IMR-90 (cell line): ENCODE measurements around the gene TBC1D16. TPM values are rescaled to one million over a fixed set of nuclear protein-coding genes. Genes with fewer than 3 reads are reported as not detected.

ENCODE experiments used
- ATAC-seq: fragments of 200-7000 bp; cut with Tn5 transposase; 2 replicates; pipeline ENCODE4 v1.9.1; 2020; ENCODE audit warnings: low read depth, mild to moderate bottlenecking, moderate library complexity
- BruUV-seq: library from RNA; stranded (reverse); fragments of 400-500 nt; replicated peaks from 2 replicates; lab custom pipeline; 2021; lab: Mats Ljungman, UMichigan
- CTCF ChIA-PET: fragments of 300-600 bp; formaldehyde crosslinking; extraction: SDS; loops from one replicate; lab custom pipeline; 2021; ENCODE audit warnings: antibody characterized with exemption; lab: Yijun Ruan, JAX
- POLR2A ChIA-PET: fragments of 300-600 bp; sonication (Branson Sonifier 250); formaldehyde crosslinking; loops from one replicate; lab custom pipeline; 2022; ENCODE audit warnings: antibody characterized with exemption; ENCODE audit not compliant: unreplicated experiment; lab: Charles Lee
- DNase-seq: peaks from one replicate; pipeline ENCODE4 v3.0.0; 2013
- H2AFZ ChIP-seq: replicated peaks from 2 replicates; pipeline ENCODE3; 2013; ENCODE audit warnings: low read length, mild to moderate bottlenecking; ENCODE audit not compliant: poor library complexity
- H2AK5ac ChIP-seq: 2 replicates; pipeline ENCODE4 v1.6.1; 2013; ENCODE audit warnings: low read depth, low read length, inconsistent platforms
- H2AK9ac ChIP-seq: replicated peaks from 2 replicates; pipeline ENCODE3; 2013; ENCODE audit warnings: mild to moderate bottlenecking, low read depth, low read length, moderate library complexity; ENCODE audit not compliant: poor library complexity
- H2BK120ac ChIP-seq: 2 replicates; pipeline ENCODE4 v1.6.1; 2013; ENCODE audit warnings: low read depth, low read length, inconsistent platforms
- H2BK15ac ChIP-seq: 3 replicates; pipeline ENCODE4 v1.6.1; 2013; ENCODE audit warnings: low read depth, low read length, inconsistent platforms
- H2BK20ac ChIP-seq: 2 replicates; pipeline ENCODE4 v1.6.1; 2013; ENCODE audit warnings: low read depth, mild to moderate bottlenecking, inconsistent platforms, low read length, moderate library complexity
- H2BK5ac ChIP-seq: 2 replicates; pipeline ENCODE4 v1.6.1; 2013; ENCODE audit warnings: mild to moderate bottlenecking, low read depth, low read length, inconsistent platforms; ENCODE audit not compliant: poor library complexity, severe bottlenecking
- H3K14ac ChIP-seq: replicated peaks from 2 replicates; pipeline ENCODE4 v1.6.1; 2013; ENCODE audit warnings: low read depth, low read length, inconsistent platforms
- H3K18ac ChIP-seq: 2 replicates; pipeline ENCODE4 v1.6.1; 2013; ENCODE audit warnings: low read depth, low read length, control low read depth
- H3K23ac ChIP-seq: 2 replicates; pipeline ENCODE4 v1.6.1; 2013; ENCODE audit warnings: low read depth, low read length, inconsistent platforms
- H3K27ac ChIP-seq: 2 replicates; pipeline ENCODE4 v1.5.1; 2013; ENCODE audit warnings: mild to moderate bottlenecking, control low read depth, low read length; ENCODE audit not compliant: insufficient read depth
- H3K27me3 ChIP-seq: 2 replicates; pipeline ENCODE4 v1.6.1; 2013; ENCODE audit warnings: low read length; ENCODE audit not compliant: control insufficient read depth, insufficient read depth
- H3K36me3 ChIP-seq: 2 replicates; pipeline ENCODE4 v1.6.1; 2013; ENCODE audit warnings: low read length, mixed read lengths; ENCODE audit not compliant: control insufficient read depth, insufficient read depth
- H3K4ac ChIP-seq: 2 replicates; pipeline ENCODE4 v1.6.1; 2013; ENCODE audit warnings: low read depth, low read length, inconsistent platforms
- H3K4me1 ChIP-seq: 2 replicates; pipeline ENCODE4 v1.6.1; 2013; ENCODE audit warnings: low read length, mixed read lengths; ENCODE audit not compliant: control insufficient read depth, insufficient read depth
- H3K4me2 ChIP-seq: 2 replicates; pipeline ENCODE4 v1.6.1; 2013; ENCODE audit warnings: low read depth, mild to moderate bottlenecking, control low read depth, low read length, moderate library complexity
- H3K4me3 ChIP-seq: 2 replicates; pipeline ENCODE4 v1.5.1; 2013; ENCODE audit warnings: low read depth, mild to moderate bottlenecking, control low read depth, low read length, moderate library complexity; ENCODE audit not compliant: insufficient read depth
- H3K56ac ChIP-seq: 2 replicates; pipeline ENCODE4 v1.6.1; 2013; ENCODE audit warnings: low read length, inconsistent platforms; ENCODE audit not compliant: insufficient read depth; ENCODE audit errors: extremely low read depth
- H3K79me1 ChIP-seq, 2 experiments: 2 replicates each; pipeline ENCODE4 v1.6.1; 2013; ENCODE audit warnings: low read length in 2 of 2, inconsistent platforms in 1 of 2, low read depth in 1 of 2
- H3K9ac ChIP-seq: 2 replicates; pipeline ENCODE4 v1.6.1; 2013; ENCODE audit warnings: low read depth, low read length, control low read depth
- H3K9me1 ChIP-seq: 2 replicates; pipeline ENCODE4 v1.6.1; 2013; ENCODE audit warnings: low read length, inconsistent platforms; ENCODE audit not compliant: insufficient read depth
- H3K9me3 ChIP-seq: 2 replicates; pipeline ENCODE4 v1.6.1; 2013; ENCODE audit warnings: low read length; ENCODE audit not compliant: control insufficient read depth, insufficient read depth
- H4K20me1 ChIP-seq: 2 replicates; pipeline ENCODE4 v1.6.1; 2013; ENCODE audit warnings: low read length, inconsistent platforms; ENCODE audit not compliant: insufficient read depth
- H4K5ac ChIP-seq: 2 replicates; pipeline ENCODE4 v1.6.1; 2013; ENCODE audit warnings: mild to moderate bottlenecking, low read depth, low read length, control low read depth
- H4K8ac ChIP-seq, 2 experiments: 2 replicates each; pipeline ENCODE4 v1.6.1; 2013; ENCODE audit warnings: low read depth in 2 of 2, low read length in 2 of 2, control low read depth in 1 of 2, inconsistent platforms in 1 of 2
- H4K91ac ChIP-seq: 2 replicates; pipeline ENCODE4 v1.6.1; 2013; ENCODE audit warnings: low read depth, low read length, inconsistent platforms; ENCODE audit not compliant: insufficient read depth
- FOS ChIP-seq: fragments of 150-350 bp; IDR thresholded peaks from 2 replicates; pipeline ENCODE4 v1.6.1; 2016; ENCODE audit warnings: low read depth, low read length
- MAFK ChIP-seq: IDR thresholded peaks from 2 replicates; pipeline ENCODE4 v1.6.1; 2012; ENCODE audit warnings: low read depth, low read length, improper control_type of control experiment
- MAZ ChIP-seq: IDR thresholded peaks from 2 replicates; pipeline ENCODE4 v1.6.1; 2012; ENCODE audit warnings: low read depth, mild to moderate bottlenecking, low read length, improper control_type of control experiment, moderate library complexity, borderline replicate concordance
- MXI1 ChIP-seq: IDR thresholded peaks from 2 replicates; pipeline ENCODE4 v1.6.1; 2012; ENCODE audit warnings: low read depth, mild to moderate bottlenecking, low read length, moderate library complexity, borderline replicate concordance
- POLR2A ChIP-seq: IDR thresholded peaks from 2 replicates; pipeline ENCODE4 v1.6.1; 2012; ENCODE audit warnings: mild to moderate bottlenecking, low read depth, low read length
- RCOR1 ChIP-seq: IDR thresholded peaks from 2 replicates; pipeline ENCODE4 v1.6.1; 2012; ENCODE audit warnings: mild to moderate bottlenecking, low read length, improper control_type of control experiment; ENCODE audit not compliant: insufficient replicate concordance
- RFX5 ChIP-seq: IDR thresholded peaks from 2 replicates; pipeline ENCODE4 v1.8.0; 2012; ENCODE audit warnings: low read depth, mild to moderate bottlenecking, low read length, moderate library complexity
- WGBS, 2 experiments: methylation state at CpG; one replicate each; pipeline versions ENCODE4 v1.1.5 to v1.1.7; 2013; ENCODE audit warnings: missing lambda C conversion rate in 2 of 2; ENCODE audit not compliant: insufficient read length in 1 of 2; ENCODE audit errors: extremely low coverage in 2 of 2; 5-methylcytosine and 5-hydroxymethylcytosine counted together
- dilution Hi-C: fragments of 300-500 bp; cut with HindIII; formaldehyde crosslinking; loops from one replicate; pipeline ENCODE4 v1.14.3; 2018; ENCODE audit warnings: low sequenced_read_pairs; ENCODE audit not compliant: unreplicated experiment
- in situ Hi-C: fragments of 300-500 bp; cut with MboI; formaldehyde crosslinking; loops from 3 replicates; pipeline ENCODE4 v1.14.3; 2019; ENCODE audit warnings: low sequenced_read_pairs, inconsistent platforms, mixed read lengths
- intact Hi-C: fragments of 100-400 bp; cut with micrococcal nuclease; formaldehyde crosslinking; loops from 2 replicates; pipeline ENCODE4 v1.10.0; 2022
- polyA plus RNA-seq, 3 experiments: library from polyadenylated mRNA; depleted of rRNA; stranded (reverse); fragments of >200 nt; gene quantifications; 2 replicates each; pipeline ENCODE4 v1.2.3, GENCODE V29; 2012; ENCODE audit warnings: low replicate concordance in 1 of 3
- total RNA-seq: library from RNA; depleted of rRNA; stranded (reverse); fragments of >200 nt; gene quantifications from 2 replicates; pipeline ENCODE4 v1.2.3, GENCODE V29; 2012
- TF ChIP-seq, protein P1 (sequence below): fragments of 150-350 bp; IDR thresholded peaks from 2 replicates; pipeline ENCODE4 v1.6.1; 2016; ENCODE audit warnings: low read depth, mild to moderate bottlenecking, low read length, moderate library complexity, borderline replicate concordance

TBC1D16 gene
- total and polyA plus RNA-seq, 2 of the 4 experiments (the other 2 are of a cell fraction) = 10.1 to 16.7 TPM

DNA sequence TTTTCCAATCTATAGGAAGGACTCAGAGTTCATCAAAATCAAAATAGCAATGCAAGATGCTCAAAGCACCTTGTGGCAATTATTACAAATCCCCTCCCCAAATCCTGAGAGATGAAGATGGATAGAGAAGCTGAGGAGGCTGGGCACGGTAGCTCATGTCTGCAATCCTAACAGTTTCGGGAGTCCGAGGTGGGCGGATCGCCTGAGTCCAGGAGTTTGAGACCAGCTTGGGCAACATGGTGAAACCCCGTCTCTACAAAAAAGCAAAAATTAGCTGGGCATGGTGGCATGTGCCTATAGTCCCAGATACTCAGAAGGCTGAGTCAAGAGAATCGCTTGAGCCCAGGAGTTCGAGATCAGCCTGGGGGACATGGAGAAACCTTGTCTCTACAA, 8.6 kb downstream of the TBC1D16 start:
- Histone ChIP-seq H2AK5ac (no peak overlapping the region), H3K36me3 (no peaks in the 10 kb centered on the region), H3K27me3 (no peaks in the 10 kb centered on the region), H2BK15ac (no peak overlapping the region), H3K4me1 (peaks cover 23% of the 10 kb centered on the region), H3K27ac (no peak overlapping the region), H4K20me1 (peaks cover 75% of the 10 kb centered on the region), H2AFZ (no peak overlapping the region), H2BK5ac (no peak overlapping the region), H2BK120ac (no peak overlapping the region), H4K8ac (no peak overlapping the region), H3K9ac (no peak overlapping the region), H2AK9ac (no peak overlapping the region), H3K14ac (no peak overlapping the region), H3K9me3 (no peaks in the 10 kb centered on the region), H3K4ac (no peak overlapping the region), H3K18ac (no peak overlapping the region), H4K91ac (no peak overlapping the region), H3K56ac (no peak overlapping the region), H3K4me3 (no peak overlapping the region), H3K4me2 (no peak overlapping the region), H3K79me1 (peaks cover 62 to 83% of the 10 kb centered on the region in 2 experiments), H4K5ac (no peak overlapping the region), H3K23ac (no peak overlapping the region), H3K9me1 (peaks cover 37% of the 10 kb centered on the region), H2BK20ac (no peak overlapping the region)
- in situ Hi-C loops (no loop called here), intact Hi-C loops (no loop called here), dilution Hi-C loops (no loop called here)
- no peak for DNase-seq
- no CpG with 5 or more reads among the region's 8 CpGs for WGBS, 2 experiments
- no peak for ATAC-seq
- POLR2A ChIA-PET = no interaction called here
- CTCF ChIA-PET = no interaction called here
- BruUV-seq = no TSS peak
- no peak for TF ChIP-seq MAFK
- TF ChIP-seq RCOR1 = no peak
- no peak for TF ChIP-seq POLR2A
- no peak for TF ChIP-seq MAZ
- no peak for TF ChIP-seq FOS
- no peak for TF ChIP-seq RFX5
- TF ChIP-seq, protein P1, sequence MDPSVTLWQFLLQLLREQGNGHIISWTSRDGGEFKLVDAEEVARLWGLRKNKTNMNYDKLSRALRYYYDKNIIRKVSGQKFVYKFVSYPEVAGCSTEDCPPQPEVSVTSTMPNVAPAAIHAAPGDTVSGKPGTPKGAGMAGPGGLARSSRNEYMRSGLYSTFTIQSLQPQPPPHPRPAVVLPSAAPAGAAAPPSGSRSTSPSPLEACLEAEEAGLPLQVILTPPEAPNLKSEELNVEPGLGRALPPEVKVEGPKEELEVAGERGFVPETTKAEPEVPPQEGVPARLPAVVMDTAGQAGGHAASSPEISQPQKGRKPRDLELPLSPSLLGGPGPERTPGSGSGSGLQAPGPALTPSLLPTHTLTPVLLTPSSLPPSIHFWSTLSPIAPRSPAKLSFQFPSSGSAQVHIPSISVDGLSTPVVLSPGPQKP = no peak
- no peak for TF ChIP-seq MXI1
